IPS DF 6.9 (cell line): Measurements from ENCODE around the gene MOSPD3.

ENCODE experiments used
- DNase-seq: peaks from one replicate; pipeline ENCODE4 v3.0.0-alpha.2; 2013; ENCODE audit warnings: low read depth, low spot score
- H3K27ac ChIP-seq: one replicate; pipeline ENCODE4 v1.5.1; 2013; ENCODE audit warnings: low read length, control low read depth
- H3K27me3 ChIP-seq: 2 replicates; pipeline ENCODE4 v1.6.1; 2013; ENCODE audit warnings: mild to moderate bottlenecking, low read length; ENCODE audit not compliant: control insufficient read depth, insufficient read depth
- H3K36me3 ChIP-seq: 2 replicates; pipeline ENCODE4 v1.6.1; 2013; ENCODE audit warnings: low read length; ENCODE audit not compliant: control insufficient read depth, insufficient read depth
- H3K4me1 ChIP-seq: 2 replicates; pipeline ENCODE4 v1.6.1; 2013; ENCODE audit warnings: low read length; ENCODE audit not compliant: control insufficient read depth, insufficient read depth
- H3K4me3 ChIP-seq: 2 replicates; pipeline ENCODE4 v1.5.1; 2013; ENCODE audit warnings: mild to moderate bottlenecking, low read length
- H3K9me3 ChIP-seq: 2 replicates; pipeline ENCODE4 v1.6.1; 2013; ENCODE audit warnings: low read length, inconsistent platforms; ENCODE audit not compliant: control insufficient read depth, insufficient read depth
- WGBS: extraction: QIAGEN DNeasy Blood & Tissue Kit; methylation state at CpG from one replicate; pipeline ENCODE4 v1.1.7; 2013; ENCODE audit warnings: mixed read lengths, missing lambda C conversion rate; ENCODE audit not compliant: insufficient read length, insufficient coverage; 5-methylcytosine and 5-hydroxymethylcytosine counted together

MOSPD3 gene

DNA sequence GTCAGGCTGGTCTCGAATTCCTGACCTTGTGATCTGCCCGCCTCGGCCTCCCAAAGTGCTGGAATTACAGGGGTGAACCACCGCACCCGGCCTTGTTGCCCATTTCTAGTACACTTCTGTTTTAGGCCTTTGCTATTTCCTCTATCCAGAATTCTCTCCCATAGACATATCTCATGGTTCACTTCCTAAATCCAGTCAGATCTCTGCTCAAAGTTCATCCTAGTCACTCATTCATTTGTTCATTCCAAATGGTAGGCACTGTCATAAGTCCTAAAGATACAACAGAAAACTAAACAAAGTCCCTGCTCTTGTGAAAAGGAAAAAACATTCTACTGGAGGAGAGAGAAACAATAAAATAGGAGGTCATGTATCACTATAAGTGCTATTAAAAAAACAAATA lies 2.4 kb upstream of the MOSPD3 start:
- Histone ChIP-seq H3K9me3 (no peaks in the 10 kb centered on the region), H3K27ac (no peak overlapping the region), H3K4me3 (no peak overlapping the region), H3K27me3 (no peaks in the 10 kb centered on the region), H3K4me1 (peaks cover 3% of the 10 kb centered on the region), H3K36me3 (0 out of 2 replicates have a peak, but pooled peaks cover 5% of the 10 kb centered on the region)
- no CpG with 5 or more reads among the region's 5 CpGs for WGBS
- no peak for DNase-seq

DNA sequence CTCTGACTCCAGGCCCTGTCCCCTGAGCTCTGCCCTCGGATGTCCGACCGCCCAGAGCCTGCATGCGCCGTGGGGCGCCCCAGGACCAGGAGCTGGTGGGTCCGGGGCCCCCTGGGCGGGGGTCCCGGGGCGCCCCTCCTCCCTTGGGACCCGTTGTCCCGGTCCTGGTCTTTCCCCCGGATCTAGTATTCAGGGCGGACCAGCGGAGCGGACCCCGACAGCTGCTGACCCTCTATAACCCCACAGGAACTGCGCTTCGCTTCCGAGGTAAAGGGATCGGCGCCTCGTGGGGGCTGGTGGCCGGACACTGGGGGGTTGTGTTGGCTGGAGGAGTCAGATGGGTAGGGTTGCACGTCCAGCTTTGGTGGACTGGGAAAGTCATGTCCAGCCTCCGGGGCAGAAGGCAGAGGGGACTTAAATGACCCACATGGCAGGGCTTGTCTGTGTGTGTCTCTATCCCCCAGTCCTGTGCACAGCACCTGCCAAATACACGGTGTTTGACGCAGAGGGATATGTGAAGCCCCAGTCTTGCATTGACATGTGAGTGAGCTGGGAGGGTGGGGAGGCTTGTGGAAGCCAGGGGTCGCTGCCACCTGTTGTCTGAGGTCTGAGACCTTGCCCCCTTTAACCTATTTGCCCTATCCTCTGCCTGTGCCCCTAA lies 520 bp downstream of the MOSPD3 start:
- no peaks in the 10 kb centered on the region; the same call in 1 of the 2 replicates for H3K27me3 ChIP-seq
- H3K4me3 ChIP-seq: peak overlapping the region; percentile 79
- peaks cover 3% of the 10 kb centered on the region for H3K4me1 ChIP-seq
- no peaks in the 10 kb centered on the region for H3K9me3 ChIP-seq
- H3K36me3 ChIP-seq: no peaks in the 10 kb centered on the region
- DNase-seq: no peak
- H3K27ac ChIP-seq: no peak overlapping the region
- WGBS: no CpG with 5 or more reads among the region's 29 CpGs

DNA sequence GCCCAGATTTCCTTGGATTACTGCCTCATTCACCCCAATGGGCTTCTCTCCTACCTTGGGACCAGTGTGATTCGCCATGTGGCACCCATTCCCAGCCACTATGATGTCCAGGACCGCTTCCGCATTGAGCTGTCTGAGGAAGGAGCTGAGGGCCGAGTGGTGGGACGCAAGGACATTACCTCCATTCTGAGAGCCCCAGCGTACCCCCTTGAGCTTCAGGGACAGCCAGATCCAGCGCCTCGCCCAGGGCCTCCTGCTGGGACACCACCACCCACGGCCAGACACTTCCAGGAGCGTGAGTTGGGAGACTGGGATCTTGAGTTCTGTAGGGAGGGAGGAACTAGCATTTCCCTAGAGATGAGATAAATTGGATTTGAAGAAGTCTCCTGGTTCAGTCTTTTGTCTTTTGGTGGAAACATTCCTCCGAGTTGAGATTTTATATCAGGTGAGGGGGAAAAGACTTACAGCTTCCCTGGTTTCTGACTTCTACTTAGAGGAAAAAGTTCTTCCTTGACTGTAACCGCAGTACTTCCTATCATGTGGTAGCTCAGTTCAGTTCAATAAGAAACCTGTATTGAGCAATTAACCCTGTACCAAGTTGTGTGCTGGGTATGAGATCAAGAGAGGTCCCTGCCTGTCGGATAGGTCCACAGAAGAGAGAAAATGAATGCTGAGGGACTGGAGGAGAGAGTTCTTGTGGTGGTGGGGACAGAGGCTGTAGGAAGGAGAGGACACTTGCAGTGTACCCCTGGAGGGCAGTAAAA lies 1.3 kb downstream of the MOSPD3 start:
- peaks cover 3% of the 10 kb centered on the region for H3K4me1 ChIP-seq

DNA sequence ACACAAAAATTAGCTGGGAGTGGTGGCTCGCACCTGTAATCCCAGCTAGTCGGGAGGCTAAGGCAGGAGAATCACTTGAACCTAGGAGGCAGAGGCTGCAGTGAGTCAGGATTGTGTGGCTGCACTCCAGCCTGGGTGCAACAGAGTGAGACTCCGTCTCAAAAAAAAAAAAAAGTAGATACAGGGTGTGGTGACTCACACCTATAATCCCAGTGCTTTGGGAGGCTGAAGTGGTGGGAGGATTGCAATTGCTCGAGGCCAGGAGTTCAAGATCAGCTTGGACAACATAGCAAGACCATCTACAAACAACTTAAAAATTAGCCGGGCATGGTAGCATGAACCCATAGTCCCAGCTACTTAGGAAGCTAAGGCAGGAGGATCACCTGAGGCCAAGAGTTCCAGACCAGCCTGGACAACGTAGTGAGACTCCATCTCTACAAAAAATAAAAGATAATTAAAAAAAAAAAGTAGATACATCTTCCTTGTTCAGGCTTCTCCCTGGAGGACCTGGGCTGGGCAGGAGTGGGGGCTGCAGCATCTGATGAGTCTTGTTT lies 2.0 kb downstream of the MOSPD3 start:
- no peak for DNase-seq
- Histone ChIP-seq H3K36me3 (no peaks in the 10 kb centered on the region), H3K27me3 (no peaks in the 10 kb centered on the region; the same call in 1 of the 2 replicates), H3K4me1 (peaks cover 3% of the 10 kb centered on the region), H3K9me3 (no peaks in the 10 kb centered on the region), H3K4me3 (no peak overlapping the region), H3K27ac (no peak overlapping the region)
- no CpG with 5 or more reads among the region's 6 CpGs for WGBS

More for the DNA sequence above, 1.3 kb downstream of the MOSPD3 start:
- no CpG with 5 or more reads among the region's 13 CpGs for WGBS
- no peak overlapping the region for H3K27ac ChIP-seq
- H3K9me3 ChIP-seq: no peaks in the 10 kb centered on the region
- H3K27me3 ChIP-seq: no peaks in the 10 kb centered on the region; the same call in 1 of the 2 replicates
- H3K36me3 ChIP-seq: no peaks in the 10 kb centered on the region
- no peak for DNase-seq
- H3K4me3 ChIP-seq: no peak overlapping the region; the same call in 1 of the 2 replicates

DNA sequence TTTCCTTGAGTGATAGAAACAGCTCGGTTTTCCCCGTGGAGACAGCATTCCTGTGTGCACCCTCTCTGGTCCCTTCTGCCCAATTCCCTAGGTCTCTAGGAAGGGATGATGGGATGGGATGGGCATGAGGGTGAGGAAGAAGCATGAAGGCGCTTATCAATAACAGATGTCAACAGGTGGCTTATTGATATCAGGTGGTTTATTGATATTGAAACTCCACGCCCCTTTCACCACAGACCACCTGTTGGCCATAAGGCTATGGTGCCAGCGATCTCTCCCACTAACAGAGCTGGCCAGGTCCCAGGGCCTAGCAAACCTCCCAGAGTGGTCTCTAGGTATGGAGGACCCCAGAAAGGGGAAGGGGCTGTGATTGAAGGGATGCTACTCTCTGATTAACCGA lies 7.9 kb downstream of the MOSPD3 start:
- H3K9me3 ChIP-seq: no peaks in the 10 kb centered on the region
- H3K27ac ChIP-seq: no peak overlapping the region
- H3K27me3 ChIP-seq: no peaks in the 10 kb centered on the region; the same call in 1 of the 2 replicates
- H3K36me3 ChIP-seq: no peaks in the 10 kb centered on the region
- no CpG with 5 or more reads among the region's 6 CpGs for WGBS
- no peak overlapping the region for H3K4me3 ChIP-seq
- DNase-seq: no peak
- no peaks in the 10 kb centered on the region for H3K4me1 ChIP-seq

DNA sequence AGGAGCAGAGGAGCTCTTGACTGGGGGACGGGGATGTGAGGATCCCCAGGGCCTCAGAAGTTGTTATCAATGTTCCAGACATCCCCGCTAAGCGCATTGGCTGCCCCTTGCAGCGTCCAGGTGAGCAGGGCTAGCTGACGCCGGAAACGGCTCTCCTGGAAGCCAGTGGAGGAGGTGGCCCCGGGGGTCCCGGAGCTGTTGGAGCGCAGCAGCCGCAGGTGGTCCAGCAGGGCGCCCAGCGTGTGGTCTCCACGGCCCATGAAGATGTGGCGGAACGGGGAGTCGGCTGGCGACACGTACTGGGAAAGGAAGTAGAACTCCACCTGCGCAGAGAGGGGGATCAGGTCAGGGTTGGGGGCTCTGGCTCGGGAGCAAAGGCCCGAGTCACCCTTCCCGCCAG lies 8.5 kb downstream of the MOSPD3 start:
- no CpG with 5 or more reads among the region's 23 CpGs for WGBS

DNA sequence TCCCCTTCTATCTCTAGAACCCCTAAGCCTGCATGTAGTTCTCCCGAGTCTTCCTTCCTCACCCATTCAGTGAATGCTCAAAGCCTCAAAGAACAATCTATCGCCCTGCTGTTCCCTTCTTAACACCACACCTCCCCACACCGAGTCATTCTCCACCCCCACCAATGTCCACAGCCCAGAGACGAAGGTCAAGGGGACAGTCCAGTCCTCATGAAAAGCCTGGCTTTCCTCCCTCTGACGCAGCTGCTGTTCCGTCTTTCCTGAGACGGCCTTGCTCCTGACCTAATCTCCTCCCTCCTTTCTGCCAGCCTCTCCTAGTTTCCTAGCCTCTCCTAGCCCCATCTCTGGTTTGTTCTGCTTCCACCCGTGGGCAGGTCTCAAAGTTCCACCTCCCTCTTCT lies 9.2 kb downstream of the MOSPD3 start:
- H3K9me3 ChIP-seq: no peaks in the 10 kb centered on the region
- WGBS: no CpG with 5 or more reads among the region's 8 CpGs
- DNase-seq: no peak

More for the DNA sequence above, 8.5 kb downstream of the MOSPD3 start:
- H3K9me3 ChIP-seq: no peaks in the 10 kb centered on the region
- H3K36me3 ChIP-seq: no peaks in the 10 kb centered on the region
- no peak overlapping the region for H3K4me3 ChIP-seq
- DNase-seq: no peak
- no peak overlapping the region for H3K27ac ChIP-seq
- H3K4me1 ChIP-seq: no peaks in the 10 kb centered on the region
- H3K27me3 ChIP-seq: no peaks in the 10 kb centered on the region; the same call in none of the 2 replicates

DNA sequence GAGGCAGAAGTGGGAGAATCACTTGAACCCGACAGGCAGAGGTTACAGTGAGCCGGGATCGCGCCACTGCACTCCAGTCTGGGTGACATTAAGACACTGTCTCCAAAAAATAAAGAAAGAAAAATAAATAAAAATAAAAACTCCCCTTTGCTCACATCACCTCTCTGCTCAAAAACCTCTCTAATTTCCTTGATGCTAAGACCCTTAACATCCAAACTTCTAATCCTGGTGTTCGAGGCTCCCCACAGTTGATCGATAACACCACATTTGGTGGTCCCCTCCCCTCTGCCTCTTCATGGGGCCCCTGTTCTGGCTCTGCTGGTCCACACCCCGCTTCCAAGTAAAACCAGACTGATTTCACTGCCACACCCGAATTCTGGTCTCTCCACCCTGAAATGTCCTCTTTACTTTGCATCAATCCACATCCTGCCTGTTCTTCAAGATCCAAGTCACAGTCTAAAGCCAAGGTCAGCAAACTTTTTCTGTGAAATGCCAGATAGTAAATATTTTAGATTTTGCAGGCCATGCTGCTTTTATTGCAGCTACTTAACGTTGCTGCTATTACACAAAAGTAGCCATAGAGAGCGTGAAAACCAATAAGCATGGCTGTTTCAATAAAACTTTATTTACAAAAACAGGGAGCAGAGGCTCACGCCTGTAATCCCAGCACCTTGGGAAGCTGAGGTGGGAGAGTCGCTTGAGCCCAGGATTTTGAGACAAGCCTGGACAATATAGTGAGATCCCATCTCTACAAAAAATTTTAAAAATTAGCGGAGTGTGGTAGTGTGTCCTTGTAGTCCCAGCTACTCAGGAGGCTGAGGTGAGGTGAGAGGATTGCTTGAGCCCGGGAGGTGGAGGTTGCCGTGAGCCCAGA lies 11.8 kb downstream of the MOSPD3 start:
- no peak overlapping the region for H3K27ac ChIP-seq
- DNase-seq: no peak
- no peaks in the 10 kb centered on the region; the same call in 1 of the 2 replicates for H3K27me3 ChIP-seq
- no peaks in the 10 kb centered on the region for H3K36me3 ChIP-seq
- H3K4me3 ChIP-seq: no peak overlapping the region
- H3K4me1 ChIP-seq: peaks cover 2% of the 10 kb centered on the region
- H3K9me3 ChIP-seq: no peaks in the 10 kb centered on the region
- no CpG with 5 or more reads among the region's 15 CpGs for WGBS

More for the DNA sequence above, 9.2 kb downstream of the MOSPD3 start:
- Histone ChIP-seq H3K27me3 (no peaks in the 10 kb centered on the region; the same call in 1 of the 2 replicates), H3K4me3 (no peak overlapping the region), H3K36me3 (no peaks in the 10 kb centered on the region), H3K4me1 (no peaks in the 10 kb centered on the region; the same call in 1 of the 2 replicates), H3K27ac (no peak overlapping the region)

DNA sequence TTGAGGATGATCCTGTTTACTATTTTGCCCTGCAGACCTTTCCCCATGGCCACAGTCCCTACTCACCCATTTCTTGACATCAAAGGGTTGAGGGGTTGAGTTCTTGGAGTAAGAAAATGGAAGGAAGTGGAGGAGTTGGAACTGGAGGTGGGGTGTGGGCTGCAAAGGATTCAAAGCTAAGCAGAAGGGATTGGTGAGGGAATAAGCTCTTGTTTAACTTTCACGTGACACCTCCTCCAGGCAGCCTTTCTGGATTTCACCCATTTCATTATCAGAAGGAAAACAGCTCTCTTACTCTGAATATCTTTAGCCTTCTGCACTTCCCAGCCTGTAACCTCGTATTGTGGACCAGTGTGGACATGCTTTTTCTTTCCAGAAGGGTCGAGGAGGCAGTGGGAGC lies 13.7 kb downstream of the MOSPD3 start:
- no peak overlapping the region for H3K27ac ChIP-seq
- no peaks in the 10 kb centered on the region for H3K36me3 ChIP-seq
- H3K9me3 ChIP-seq: no peaks in the 10 kb centered on the region
- no peaks in the 10 kb centered on the region; the same call in 1 of the 2 replicates for H3K27me3 ChIP-seq
- no CpG with 5 or more reads among the region's 3 CpGs for WGBS
- DNase-seq: no peak
- peaks cover 2% of the 10 kb centered on the region for H3K4me1 ChIP-seq
- H3K4me3 ChIP-seq: no peak overlapping the region; the same call in 1 of the 2 replicates
